GM23338 (cell line): ENCODE data around the gene PRR12. TPM values are rescaled to one million over a fixed set of nuclear protein-coding genes. Genes with fewer than 3 reads are reported as not detected.

Source experiments
- ATAC-seq: fragments of 200-7000 bp; cut with Tn5 transposase; 3 replicates; pipeline ENCODE4 v1.9.1; 2020
- DNase-seq: peaks from one replicate; pipeline ENCODE4 v3.0.0-alpha.2; 2015; ENCODE audit warnings: low spot score
- H2AFZ ChIP-seq: fragments of 200-600 bp; sonication (generic); 2 replicates; pipeline ENCODE4 v1.8.0; 2016; ENCODE audit warnings: antibody characterized with exemption, mild to moderate bottlenecking, moderate library complexity
- H3F3A ChIP-seq: fragments of 200-600 bp; sonication (generic); replicated peaks from 2 replicates; pipeline ENCODE4 v1.8.0; 2017; ENCODE audit warnings: antibody characterized with exemption, mixed run types, low read depth
- H3K27ac ChIP-seq: fragments of 200-600 bp; sonication (generic); 2 replicates; pipeline ENCODE4 v1.6.1; 2016; ENCODE audit warnings: low read depth
- H3K27me3 ChIP-seq: fragments of 200-600 bp; sonication (generic); 2 replicates; pipeline ENCODE4 v1.8.0; 2016; ENCODE audit warnings: mild to moderate bottlenecking, mixed run types, moderate library complexity; ENCODE audit not compliant: insufficient read depth
- H3K36me3 ChIP-seq: fragments of 200-600 bp; sonication (generic); 2 replicates; pipeline ENCODE4 v1.8.0; 2016; ENCODE audit warnings: mild to moderate bottlenecking; ENCODE audit not compliant: insufficient read depth
- H3K4me1 ChIP-seq: fragments of 200-600 bp; sonication (generic); 2 replicates; pipeline ENCODE4 v1.8.0; 2016; ENCODE audit warnings: mild to moderate bottlenecking, moderate library complexity; ENCODE audit not compliant: insufficient read depth
- H3K4me2 ChIP-seq: fragments of 200-600 bp; sonication (generic); 2 replicates; pipeline ENCODE4 v1.7.1; 2017; ENCODE audit warnings: mixed run types
- H3K4me3 ChIP-seq: fragments of 200-600 bp; sonication (generic); 2 replicates; pipeline ENCODE4 v1.6.1; 2016; ENCODE audit warnings: mixed run types
- H3K79me2 ChIP-seq: fragments of 200-600 bp; sonication (generic); replicated peaks from 2 replicates; pipeline ENCODE4 v1.8.0; 2017; ENCODE audit warnings: mild to moderate bottlenecking; ENCODE audit not compliant: insufficient read depth
- H3K9me2 ChIP-seq: fragments of 200-600 bp; sonication (generic); 2 replicates; pipeline ENCODE4 v1.8.0; 2017; ENCODE audit not compliant: insufficient read depth
- H4K20me1 ChIP-seq: fragments of 200-600 bp; sonication (generic); replicated peaks from 2 replicates; pipeline ENCODE4 v1.8.0; 2017; ENCODE audit warnings: mild to moderate bottlenecking; ENCODE audit not compliant: insufficient read depth
- H3K27ac Mint-ChIP-seq: 2 replicates; pipeline ENCODE4 v1.8.0; 2020; ENCODE audit warnings: inconsistent platforms, mild to moderate bottlenecking, moderate library complexity, mixed read lengths
- H3K27me3 Mint-ChIP-seq: 3 replicates; pipeline ENCODE4 v1.8.0; 2022; ENCODE audit warnings: low read depth, mild to moderate bottlenecking, moderate library complexity, mixed read lengths, inconsistent platforms; ENCODE audit not compliant: insufficient read depth, poor library complexity
- H3K36me3 Mint-ChIP-seq: 3 replicates; pipeline ENCODE4 v1.8.0; 2021; ENCODE audit warnings: low read depth, mild to moderate bottlenecking, inconsistent platforms, moderate library complexity, mixed read lengths
- H3K4me1 Mint-ChIP-seq: 3 replicates; pipeline ENCODE4 v1.8.0; 2020; ENCODE audit warnings: mild to moderate bottlenecking, inconsistent platforms, mixed read lengths
- H3K4me3 Mint-ChIP-seq: 3 replicates; pipeline ENCODE4 v1.8.0; 2021; ENCODE audit warnings: moderate library complexity, mild to moderate bottlenecking, inconsistent platforms, mixed read lengths
- H3K9me3 Mint-ChIP-seq: 3 replicates; pipeline ENCODE4 v1.8.0; 2020; ENCODE audit warnings: moderate library complexity, mild to moderate bottlenecking, inconsistent platforms, mixed read lengths
- CREB1 ChIP-seq: fragments of 250-450 bp; sonication (Bioruptor Pico); IDR thresholded peaks from 2 replicates; pipeline ENCODE4 v1.5.0; 2020; ENCODE audit warnings: low read depth, mild to moderate bottlenecking, moderate library complexity
- CTCF ChIP-seq, 2 experiments: fragments of 200-600 bp in 1 of 2; sonication (generic) in 1 of 2; conservative IDR thresholded peaks; 2 replicates each; pipeline versions ENCODE4 v1.5.1 to v1.6.1; 2016 to 2017; ENCODE audit warnings: antibody characterized with exemption in 2 of 2, low read depth in 2 of 2, mild to moderate bottlenecking in 2 of 2, moderate library complexity in 1 of 2
- EZH2 ChIP-seq: fragments of 200-600 bp; sonication (generic); IDR thresholded peaks from one replicate; pipeline ENCODE4 v1.8.0; 2017; ENCODE audit warnings: antibody characterized with exemption, mild to moderate bottlenecking, low read depth; ENCODE audit not compliant: unreplicated experiment
- EZH2phosphoT487 ChIP-seq: fragments of 200-600 bp; sonication (generic); IDR thresholded peaks from one replicate; pipeline ENCODE4 v1.8.1; 2018; ENCODE audit warnings: antibody characterized with exemption; ENCODE audit not compliant: unreplicated experiment
- JUNB ChIP-seq: IDR thresholded peaks from one replicate; pipeline ENCODE4 v1.6.1; 2016; ENCODE audit warnings: antibody characterized with exemption; ENCODE audit not compliant: unreplicated experiment
- NANOG ChIP-seq: IDR thresholded peaks from 2 replicates; pipeline ENCODE4 v1.6.1; 2016; ENCODE audit warnings: antibody characterized with exemption, borderline replicate concordance
- REST ChIP-seq: IDR thresholded peaks from one replicate; pipeline ENCODE4 v1.6.1; 2018; ENCODE audit warnings: antibody characterized with exemption; ENCODE audit not compliant: unreplicated experiment
- ZNF114 ChIP-seq: fragments of 250-450 bp; sonication (Bioruptor Pico); IDR thresholded peaks from 2 replicates; pipeline ENCODE4 v1.5.0; 2020; ENCODE audit warnings: mild to moderate bottlenecking, moderate library complexity
- ZNF331 ChIP-seq: fragments of 250-450 bp; sonication (Bioruptor Pico); IDR thresholded peaks from 2 replicates; pipeline ENCODE4 v1.5.0; 2020; ENCODE audit warnings: low read depth, mild to moderate bottlenecking, moderate library complexity
- ZNF462 ChIP-seq: fragments of 250-450 bp; sonication (Bioruptor Pico); IDR thresholded peaks from 2 replicates; pipeline ENCODE4 v1.5.0; 2020; ENCODE audit warnings: mild to moderate bottlenecking, moderate library complexity
- polyA plus RNA-seq: library from polyadenylated mRNA; unstranded; fragments of >200 nt; fragmentation: Nextera tagmentation; extraction: Ambion mirVana; gene quantifications from 2 replicates; pipeline ENCODE4 v1.2.1, GENCODE V29; 2016
- total RNA-seq: library from RNA; depleted of rRNA; stranded (reverse); fragments of >200 nt; shearing (Covaris generic); gene quantifications from 2 replicates; pipeline ENCODE4 v1.2.3, GENCODE V29; 2014

The PRR12 gene
- total and polyA plus RNA-seq, 2 experiments from 2014 or later: 8.6 to 41.6 TPM

- H3K4me2 ChIP-seq: no peak overlapping the region
- DNase-seq (no peak), ATAC-seq (no peak)
- H3K9me2 ChIP-seq: no peaks in the 10 kb centered on the region
- H3K36me3 ChIP-seq: no peaks in the 10 kb centered on the region
- H3K79me2 ChIP-seq: no peaks in the 10 kb centered on the region
- H3K4me1 ChIP-seq: no peaks in the 10 kb centered on the region
- no peak overlapping the region for H2AFZ ChIP-seq
- no peaks in the 10 kb centered on the region; the same call in 2 of the 3 replicates for H3K9me3 Mint-ChIP-seq
- H4K20me1 ChIP-seq: no peaks in the 10 kb centered on the region; the same call in 1 of the 2 replicates
- no peak overlapping the region for H3K27ac ChIP-seq
- TF ChIP-seq CREB1 (CRISPR knock-in tag): no peak
- H3F3A ChIP-seq: peaks cover 3% of the 10 kb centered on the region
- H3K27me3 ChIP-seq: no peaks in the 10 kb centered on the region
- H3K4me3 ChIP-seq: no peak overlapping the region
- no peak overlapping the region for H3K4me3 Mint-ChIP-seq
- H3K4me1 Mint-ChIP-seq: peaks cover 3% of the 10 kb centered on the region
- H3K36me3 Mint-ChIP-seq: 0 out of 3 replicates have a peak, but pooled peaks cover 2% of the 10 kb centered on the region
- no peak overlapping the region for H3K27ac Mint-ChIP-seq
- peaks cover 3% of the 10 kb centered on the region for H3K27me3 Mint-ChIP-seq
Observed at GRCh38 chr19:49541914-49542313, 49.1 kb upstream of the PRR12 start.

GRCh38 chr19:49542446-49542845, 48.5 kb upstream of the PRR12 start:
- Histone ChIP-seq H3F3A (peaks cover 3% of the 10 kb centered on the region), H3K27me3 (no peaks in the 10 kb centered on the region), H3K27ac (no peak overlapping the region), H3K9me2 (no peaks in the 10 kb centered on the region), H3K4me2 (no peak overlapping the region), H4K20me1 (no peaks in the 10 kb centered on the region; the same call in 1 of the 2 replicates), H3K79me2 (no peaks in the 10 kb centered on the region), H3K4me1 (no peaks in the 10 kb centered on the region), H3K4me3 (no peak overlapping the region), H3K36me3 (no peaks in the 10 kb centered on the region), H2AFZ (no peak overlapping the region)
- Mint-ChIP-seq H3K4me1 (peaks cover 4% of the 10 kb centered on the region), H3K36me3 (0 out of 3 replicates have a peak, but pooled peaks cover 2% of the 10 kb centered on the region), H3K9me3 (no peaks in the 10 kb centered on the region; the same call in 2 of the 3 replicates), H3K4me3 (no peak overlapping the region), H3K27me3 (peaks cover 3% of the 10 kb centered on the region), H3K27ac (no peak overlapping the region)
- DNase-seq: no peak
- ATAC-seq: no peak
- TF ChIP-seq CREB1 (CRISPR knock-in tag) (no peak), EZH2phosphoT487 (no peak), EZH2 (no peak), REST (no peak), ZNF462 (CRISPR knock-in tag) (no peak), JUNB (no peak), NANOG (no peak), ZNF331 (CRISPR knock-in tag) (no peak), ZNF114 (CRISPR knock-in tag) (no peak), CTCF (conservative IDR thresholded peaks at IDR 0.05; ENCODE audit: low read depth in 2 of 2) (no peak)
